ENCODE data around the gene MORN4.

The MORN4 gene

DNA sequence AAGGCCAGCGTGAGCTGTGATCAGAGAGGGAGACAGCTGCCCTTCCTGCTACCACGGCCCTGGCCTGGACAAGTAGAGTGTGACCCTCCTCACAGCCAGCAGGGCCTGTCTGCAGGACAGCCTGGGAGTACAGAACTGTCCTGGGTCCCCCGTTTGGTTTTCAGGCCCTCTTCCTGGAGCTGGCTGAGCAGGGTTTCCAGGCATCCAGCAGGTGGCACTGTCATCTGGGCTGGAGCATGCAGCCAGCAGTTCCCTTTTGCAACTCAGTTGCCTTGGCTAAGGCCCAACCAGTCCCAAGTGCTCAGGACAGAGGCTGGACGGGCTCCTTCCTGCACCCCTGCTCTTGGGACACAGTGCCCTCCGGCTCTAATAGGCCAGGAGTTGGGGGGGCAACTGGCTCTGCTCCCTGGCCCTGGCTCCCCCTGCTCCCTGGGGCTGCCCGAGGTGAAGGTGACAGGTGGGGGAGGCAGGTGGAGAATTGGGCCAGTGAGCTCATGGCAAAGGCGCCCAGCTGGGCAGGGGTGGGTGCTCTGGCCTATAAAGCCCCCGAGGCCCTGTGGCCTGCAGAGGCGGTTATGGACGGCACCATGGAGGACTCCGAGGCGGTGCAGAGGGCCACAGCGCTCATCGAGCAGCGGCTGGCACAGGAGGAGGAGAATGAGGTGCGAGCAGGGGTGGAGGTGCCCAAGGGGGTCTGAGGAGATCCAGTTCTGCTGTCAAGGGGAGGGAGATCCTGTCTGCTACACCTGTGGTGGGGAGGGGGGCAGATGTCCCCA is 60.9 kb downstream of the MORN4 start, which contains the start of gene ANKRD2:
Gene ANKRD2, plus strand, starts transcription at position 566 of the 776 bp plus-strand sequence. Its CDS starts 10 bp downstream, at position 576.
- DNase-seq (ENCODE audit: insufficient read length, low spot score) (peak; percentile 79), FAIRE-seq (peak; percentile 80)
- no peak for TF ChIP-seq POLR2AphosphoS5 (IDR thresholded peaks at IDR 0.05; ENCODE audit: low read depth, low read length)
- TF ChIP-seq POLR2A (IDR thresholded peaks at IDR 0.05; ENCODE audit: low read depth, low read length): no peak
- TF ChIP-seq TAF1 (IDR thresholded peaks at IDR 0.05; ENCODE audit: low read depth, low read length): no peak
- TF ChIP-seq POU2F2 (IDR thresholded peaks at IDR 0.05; ENCODE audit: low read depth, low read length): no peak
- peak; percentile 82 for TF ChIP-seq SPI1 (IDR thresholded peaks at IDR 0.05; ENCODE audit: low read depth, low read length)
- no peak for TF ChIP-seq PAX5 (IDR thresholded peaks at IDR 0.05; ENCODE audit: insufficient read depth, low read length, severe bottlenecking)

DNA sequence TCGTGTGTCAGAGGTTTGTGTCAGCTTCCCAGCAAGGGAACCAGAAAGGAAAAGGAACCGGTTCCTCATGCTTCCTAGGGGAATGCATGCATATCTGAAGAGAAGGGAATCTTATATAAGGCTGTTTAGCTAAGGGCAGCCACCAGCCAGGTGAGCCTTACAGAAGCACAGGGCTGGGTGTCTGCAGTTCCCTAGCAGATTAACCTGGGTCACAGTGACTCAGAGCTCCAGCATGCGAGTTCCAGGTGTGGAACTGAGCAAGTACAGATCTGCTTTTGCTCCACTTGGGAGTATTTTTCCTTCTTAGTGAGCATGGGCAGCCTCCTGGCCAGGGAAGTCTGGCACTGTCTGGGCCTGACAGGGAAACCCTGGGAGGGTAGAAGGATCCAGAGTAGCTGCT is 61.7 kb downstream of the MORN4 start:
- FAIRE-seq (no peak), DNase-seq (ENCODE audit: insufficient read length, low spot score) (no peak)
- no peak for TF ChIP-seq POLR2A (IDR thresholded peaks at IDR 0.05; ENCODE audit: low read depth, low read length)
- no peak for TF ChIP-seq POLR2AphosphoS5 (IDR thresholded peaks at IDR 0.05; ENCODE audit: low read depth, low read length)
- no peak for TF ChIP-seq PAX5 (IDR thresholded peaks at IDR 0.05; ENCODE audit: insufficient read depth, low read length, severe bottlenecking)
- TF ChIP-seq TAF1 (IDR thresholded peaks at IDR 0.05; ENCODE audit: low read depth, low read length): no peak
- TF ChIP-seq SPI1 (IDR thresholded peaks at IDR 0.05; ENCODE audit: low read depth, low read length): no peak
- no peak for TF ChIP-seq POU2F2 (IDR thresholded peaks at IDR 0.05; ENCODE audit: low read depth, low read length)

DNA sequence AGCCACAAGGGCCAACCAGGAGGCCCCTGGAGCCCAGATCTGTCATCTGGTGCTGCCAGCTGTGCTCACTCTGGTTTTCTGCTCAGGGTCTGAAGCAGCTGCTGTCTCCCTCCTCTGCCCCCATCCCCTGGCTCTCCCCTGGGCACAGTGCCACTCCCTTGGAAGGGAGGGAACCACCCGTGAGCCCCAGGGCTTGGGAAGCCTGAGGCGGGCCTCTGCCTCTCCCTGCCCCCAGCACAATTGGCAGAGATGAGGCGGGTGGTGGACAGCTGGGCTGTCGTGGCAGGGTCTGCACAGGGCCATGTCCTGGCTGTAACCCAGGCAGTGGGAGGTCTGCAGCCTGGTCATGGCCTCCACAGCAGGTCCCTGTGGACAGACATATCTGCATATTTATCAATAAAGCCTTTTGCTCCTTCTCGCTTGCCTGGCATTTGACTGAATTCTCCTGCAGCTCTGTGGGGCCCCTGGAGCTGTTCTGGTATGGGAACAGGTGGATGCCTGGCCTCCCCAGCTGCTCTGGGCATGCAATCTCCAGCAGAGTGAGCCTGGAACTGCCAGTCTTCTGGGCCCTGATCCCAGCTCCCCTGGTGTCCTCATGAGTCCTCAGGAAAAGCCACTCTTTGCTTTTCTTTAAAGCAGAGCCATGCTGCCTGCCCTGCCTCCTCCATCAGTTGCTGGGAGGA is 62.4 kb downstream of the MORN4 start:
- DNase-seq (ENCODE audit: insufficient read length, low spot score) (no peak), FAIRE-seq (no peak)
- TF ChIP-seq POLR2AphosphoS5 (IDR thresholded peaks at IDR 0.05; ENCODE audit: low read depth, low read length) (no peak), TAF1 (IDR thresholded peaks at IDR 0.05; ENCODE audit: low read depth, low read length) (no peak), POLR2A (IDR thresholded peaks at IDR 0.05; ENCODE audit: low read depth, low read length) (no peak), PAX5 (IDR thresholded peaks at IDR 0.05; ENCODE audit: insufficient read depth, low read length, severe bottlenecking) (no peak), POU2F2 (IDR thresholded peaks at IDR 0.05; ENCODE audit: low read depth, low read length) (no peak), SPI1 (IDR thresholded peaks at IDR 0.05; ENCODE audit: low read depth, low read length) (no peak)

DNA sequence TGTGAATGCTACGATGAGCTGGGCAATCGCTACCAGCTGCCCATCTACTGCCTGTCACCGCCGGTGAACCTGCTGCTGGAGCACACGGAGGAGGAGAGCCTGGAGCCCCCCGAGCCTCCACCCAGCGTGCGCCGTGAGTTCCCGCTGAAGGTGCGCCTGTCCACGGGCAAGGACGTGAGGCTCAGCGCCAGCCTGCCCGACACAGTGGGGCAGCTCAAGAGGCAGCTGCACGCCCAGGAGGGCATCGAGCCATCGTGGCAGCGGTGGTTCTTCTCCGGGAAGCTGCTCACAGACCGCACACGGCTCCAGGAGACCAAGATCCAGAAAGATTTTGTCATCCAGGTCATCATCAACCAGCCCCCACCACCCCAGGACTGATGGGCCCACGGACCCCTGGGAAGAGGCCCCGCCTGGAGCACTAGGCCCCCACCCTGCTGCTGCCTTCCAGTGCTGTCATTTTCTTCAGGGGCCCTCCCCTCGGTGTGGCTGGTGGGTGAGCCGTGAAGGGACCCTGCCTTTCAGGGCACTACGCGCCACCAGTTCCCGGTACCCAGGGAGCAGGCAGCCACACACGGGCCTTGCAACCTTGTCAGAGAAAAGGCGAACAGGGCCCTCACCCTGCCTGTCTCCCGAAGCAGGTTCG is 63.0 kb downstream of the MORN4 start:
- TF ChIP-seq POU2F2 (IDR thresholded peaks at IDR 0.05; ENCODE audit: low read depth, low read length) (no peak), POLR2A (IDR thresholded peaks at IDR 0.05; ENCODE audit: low read depth, low read length) (no peak), SPI1 (IDR thresholded peaks at IDR 0.05; ENCODE audit: low read depth, low read length) (no peak), PAX5 (IDR thresholded peaks at IDR 0.05; ENCODE audit: insufficient read depth, low read length, severe bottlenecking) (no peak), TAF1 (IDR thresholded peaks at IDR 0.05; ENCODE audit: low read depth, low read length) (no peak), POLR2AphosphoS5 (IDR thresholded peaks at IDR 0.05; ENCODE audit: low read depth, low read length) (no peak)
- FAIRE-seq: no peak
- DNase-seq (ENCODE audit: insufficient read length, low spot score): no peak

DNA sequence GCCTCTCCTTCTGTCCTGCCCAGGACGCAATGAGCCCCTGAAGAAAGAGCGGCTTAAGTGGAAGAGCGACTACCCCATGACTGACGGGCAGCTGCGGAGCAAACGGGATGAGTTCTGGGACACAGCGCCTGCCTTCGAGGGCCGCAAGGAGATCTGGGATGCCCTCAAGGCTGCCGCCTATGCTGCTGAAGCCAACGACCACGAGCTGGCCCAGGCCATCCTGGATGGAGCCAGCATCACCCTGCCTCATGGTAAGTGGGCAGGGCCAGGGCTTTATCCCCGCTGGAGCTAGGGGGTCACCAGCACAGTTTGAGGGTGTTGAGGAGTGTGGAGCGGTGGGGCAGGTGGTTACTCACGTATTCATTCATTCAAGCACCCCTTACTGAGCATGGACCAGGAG is 65.4 kb downstream of the MORN4 start:
- TF ChIP-seq SPI1 (IDR thresholded peaks at IDR 0.05; ENCODE audit: low read depth, low read length): no peak
- no peak for TF ChIP-seq TAF1 (IDR thresholded peaks at IDR 0.05; ENCODE audit: low read depth, low read length)
- no peak for TF ChIP-seq POLR2AphosphoS5 (IDR thresholded peaks at IDR 0.05; ENCODE audit: low read depth, low read length)
- DNase-seq (ENCODE audit: insufficient read length, low spot score) (no peak), FAIRE-seq (no peak)

DNA sequence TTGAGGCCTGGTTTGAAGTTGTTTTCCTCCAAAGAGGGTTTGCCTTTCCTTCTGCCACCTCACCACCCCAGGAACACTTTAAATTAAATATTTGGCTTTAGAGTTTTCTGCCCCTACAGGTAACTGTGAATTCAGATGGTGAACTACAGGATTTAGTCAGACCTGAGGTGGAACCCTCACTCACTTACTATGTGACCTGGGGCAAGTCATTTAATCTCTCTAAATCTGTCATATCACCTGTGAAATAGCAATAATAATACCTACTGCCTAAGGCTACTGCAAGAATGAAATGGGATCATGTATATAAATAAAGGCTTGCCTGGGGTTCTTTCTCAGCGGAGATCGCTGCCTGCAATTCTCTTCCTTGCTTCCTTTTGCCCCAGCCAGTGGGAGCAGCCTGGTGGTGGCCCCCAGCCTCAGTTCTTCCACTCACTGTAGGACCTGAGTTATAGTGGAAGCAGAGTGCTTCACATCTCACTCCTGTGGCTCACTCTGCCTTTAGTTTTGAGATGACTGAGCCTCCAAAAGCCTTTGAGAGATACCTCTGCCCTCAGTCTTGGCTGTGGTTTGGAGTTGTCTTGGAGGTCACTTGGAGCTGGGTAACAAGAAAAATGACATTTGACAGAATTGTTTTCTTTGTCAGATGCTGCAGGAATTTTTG is 66.8 kb downstream of the MORN4 start:
- DNase-seq (ENCODE audit: insufficient read length, low spot score) (no peak), FAIRE-seq (no peak)
- TF ChIP-seq TAF1 (IDR thresholded peaks at IDR 0.05; ENCODE audit: low read depth, low read length): no peak
- no peak for TF ChIP-seq POLR2AphosphoS5 (IDR thresholded peaks at IDR 0.05; ENCODE audit: low read depth, low read length)
- no peak for TF ChIP-seq POLR2A (IDR thresholded peaks at IDR 0.05; ENCODE audit: low read depth, low read length)
- no peak for TF ChIP-seq PAX5 (IDR thresholded peaks at IDR 0.05; ENCODE audit: insufficient read depth, low read length, severe bottlenecking)
- no peak for TF ChIP-seq SPI1 (IDR thresholded peaks at IDR 0.05; ENCODE audit: low read depth, low read length)
- TF ChIP-seq POU2F2 (IDR thresholded peaks at IDR 0.05; ENCODE audit: low read depth, low read length): no peak

DNA sequence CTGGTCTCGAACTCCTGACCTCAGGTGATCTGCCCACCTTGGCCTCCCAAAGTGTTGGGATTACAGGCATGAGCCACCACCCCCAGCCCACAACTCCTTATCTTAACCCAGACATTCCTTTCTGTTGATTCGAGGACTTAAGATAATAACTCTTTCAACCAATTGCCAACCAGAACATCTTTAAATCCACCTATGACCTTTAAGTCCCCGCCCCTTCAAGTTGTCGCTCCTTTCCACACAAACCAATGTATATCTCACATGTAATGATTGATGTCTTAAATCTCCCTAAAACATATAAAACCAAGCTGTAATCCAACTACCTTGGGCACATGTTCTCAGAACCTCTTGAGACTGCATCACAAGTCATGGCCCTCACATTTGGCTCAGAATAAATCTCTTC is 68.5 kb downstream of the MORN4 start:
- DNase-seq (ENCODE audit: insufficient read length, low spot score) (no peak), FAIRE-seq (no peak)
- no peak for TF ChIP-seq SPI1 (IDR thresholded peaks at IDR 0.05; ENCODE audit: low read depth, low read length)
- no peak for TF ChIP-seq PAX5 (IDR thresholded peaks at IDR 0.05; ENCODE audit: insufficient read depth, low read length, severe bottlenecking)
- no peak for TF ChIP-seq POLR2AphosphoS5 (IDR thresholded peaks at IDR 0.05; ENCODE audit: low read depth, low read length)
- TF ChIP-seq POLR2A (IDR thresholded peaks at IDR 0.05; ENCODE audit: low read depth, low read length): no peak
- no peak for TF ChIP-seq POU2F2 (IDR thresholded peaks at IDR 0.05; ENCODE audit: low read depth, low read length)
- no peak for TF ChIP-seq TAF1 (IDR thresholded peaks at IDR 0.05; ENCODE audit: low read depth, low read length)
